GM19395 (cell line): Measurements from ENCODE around the gene OR51L1.
A peak's percentile ranks its signal among the peaks of the same experiment; 100 is the strongest.
"Not testable (repeated sequence)": the region's sequence is repeated elsewhere in the genome, so short reads cannot be mapped to it uniquely, and the experiment has no call there.

Experiments
- ATAC-seq: cut with Tn5 transposase; IDR thresholded peaks from one replicate; pipeline ENCODE4 v1.9.1; 2021; ENCODE audit warnings: mild to moderate bottlenecking, moderate library complexity; ENCODE audit not compliant: unreplicated experiment

Gene OR51L1

GRCh38 chr11:4994551-4994950 is at the start of gene OR51L1:
OR51L1 (plus strand) TSS chr11:4994851; CDS start chr11:4998983, 4,132 bp downstream.
- no peak for ATAC-seq

GRCh38 chr11:4947505-4947904 is 47.1 kb upstream of the OR51L1 start, which contains the start of gene OR51A4:
OR51A4 (minus strand) TSS chr11:4947605; CDS start chr11:4947100, 505 bp downstream.
- no peak for ATAC-seq

- ATAC-seq: not testable (repeated sequence)
These were observed 39.0 kb upstream of the OR51L1 start, which contains the start of gene OR51A2 for GRCh38 chr11:4955613-4956012. OR51A2 (minus strand) TSS chr11:4955713; CDS start chr11:4955713, 0 bp downstream.

- ATAC-seq: no peak
These were observed 37.3 kb upstream of the OR51L1 start for GRCh38 chr11:4957396-4957795.

- no peak for ATAC-seq
These were observed 33.8 kb upstream of the OR51L1 start for GRCh38 chr11:4960877-4961276.

GRCh38 chr11:4962816-4963215 is 31.8 kb upstream of the OR51L1 start:
- ATAC-seq: no peak

- no peak for ATAC-seq
These were observed 19.2 kb upstream of the OR51L1 start for GRCh38 chr11:4975436-4975835.

- ATAC-seq: no peak
These were observed 15.6 kb upstream of the OR51L1 start for GRCh38 chr11:4979036-4979435.

GRCh38 chr11:4982678-4983077 is 12.0 kb upstream of the OR51L1 start:
- ATAC-seq: no peak

GRCh38 chr11:4983841-4984240 is 10.8 kb upstream of the OR51L1 start:
- ATAC-seq: no peak

GRCh38 chr11:4991060-4991459 is 3.6 kb upstream of the OR51L1 start:
- no peak for ATAC-seq

- peak; percentile 71 for ATAC-seq
These were observed 10.0 kb downstream of the OR51L1 start for GRCh38 chr11:5004424-5005274.

- no peak for ATAC-seq
These were observed 12.9 kb downstream of the OR51L1 start for GRCh38 chr11:5007561-5007960.

GRCh38 chr11:5011254-5011653 is 16.6 kb downstream of the OR51L1 start:
- ATAC-seq: no peak

GRCh38 chr11:5013012-5013411 is 18.4 kb downstream of the OR51L1 start:
- no peak for ATAC-seq

GRCh38 chr11:5021996-5022395 is 27.3 kb downstream of the OR51L1 start:
- no peak for ATAC-seq

GRCh38 chr11:5036669-5037068 is 42.0 kb downstream of the OR51L1 start:
- ATAC-seq: no peak

GRCh38 chr11:5037926-5038325 is 43.3 kb downstream of the OR51L1 start:
- ATAC-seq: no peak

- ATAC-seq: no peak
These were observed 43.7 kb downstream of the OR51L1 start for GRCh38 chr11:5038341-5038740.

GRCh38 chr11:5040876-5041275 is 46.2 kb downstream of the OR51L1 start:
- no peak for ATAC-seq

- no peak for ATAC-seq
These were observed 47.4 kb downstream of the OR51L1 start for GRCh38 chr11:5042091-5042490.

- ATAC-seq: no peak
These were observed 48.7 kb downstream of the OR51L1 start for GRCh38 chr11:5043380-5043779.

- no peak for ATAC-seq
These were observed 51.6 kb downstream of the OR51L1 start, which contains the start of gene OR52J3 for GRCh38 chr11:5046226-5046625. OR52J3 (plus strand) TSS chr11:5046526; CDS start chr11:5046526, 0 bp downstream.
